HL-60 (cell line): ENCODE results near the gene CRIP2.

ENCODE experiments used
- GABPA ChIP-seq: IDR thresholded peaks from 2 replicates; pipeline ENCODE4 v1.6.1; 2012; ENCODE audit warnings: low read depth
- TF ChIP-seq, protein P1 (sequence below): IDR thresholded peaks from one replicate; pipeline ENCODE4 v1.5.1; 2011; ENCODE audit warnings: low read length, control low read depth, inconsistent platforms; ENCODE audit not compliant: insufficient read depth
- TF ChIP-seq, protein P2 (sequence below): IDR thresholded peaks from 2 replicates; pipeline ENCODE4 v1.6.1; 2012; ENCODE audit warnings: low read depth; ENCODE audit not compliant: insufficient replicate concordance

DNA sequence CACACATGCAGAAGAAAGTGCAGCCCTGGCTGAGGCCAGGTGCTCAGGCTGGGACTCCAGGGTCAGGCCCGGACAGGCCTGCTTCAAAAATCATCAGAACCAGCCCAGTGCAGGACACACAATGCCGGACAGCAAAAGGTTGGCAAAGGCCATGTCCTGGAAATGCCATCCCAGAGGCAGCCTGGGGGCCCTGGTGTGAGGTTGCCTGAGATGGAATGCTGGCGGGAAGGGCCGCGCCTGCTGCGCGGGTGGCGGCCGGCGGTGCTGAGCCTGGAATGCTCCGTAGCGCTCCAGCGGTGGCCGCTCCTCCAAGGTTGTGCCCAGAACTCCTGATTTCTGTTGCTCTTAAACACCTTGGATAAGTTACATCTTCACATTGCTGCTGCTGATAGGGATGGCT is 21.7 kb upstream of the CRIP2 start:
- TF ChIP-seq, protein P1, sequence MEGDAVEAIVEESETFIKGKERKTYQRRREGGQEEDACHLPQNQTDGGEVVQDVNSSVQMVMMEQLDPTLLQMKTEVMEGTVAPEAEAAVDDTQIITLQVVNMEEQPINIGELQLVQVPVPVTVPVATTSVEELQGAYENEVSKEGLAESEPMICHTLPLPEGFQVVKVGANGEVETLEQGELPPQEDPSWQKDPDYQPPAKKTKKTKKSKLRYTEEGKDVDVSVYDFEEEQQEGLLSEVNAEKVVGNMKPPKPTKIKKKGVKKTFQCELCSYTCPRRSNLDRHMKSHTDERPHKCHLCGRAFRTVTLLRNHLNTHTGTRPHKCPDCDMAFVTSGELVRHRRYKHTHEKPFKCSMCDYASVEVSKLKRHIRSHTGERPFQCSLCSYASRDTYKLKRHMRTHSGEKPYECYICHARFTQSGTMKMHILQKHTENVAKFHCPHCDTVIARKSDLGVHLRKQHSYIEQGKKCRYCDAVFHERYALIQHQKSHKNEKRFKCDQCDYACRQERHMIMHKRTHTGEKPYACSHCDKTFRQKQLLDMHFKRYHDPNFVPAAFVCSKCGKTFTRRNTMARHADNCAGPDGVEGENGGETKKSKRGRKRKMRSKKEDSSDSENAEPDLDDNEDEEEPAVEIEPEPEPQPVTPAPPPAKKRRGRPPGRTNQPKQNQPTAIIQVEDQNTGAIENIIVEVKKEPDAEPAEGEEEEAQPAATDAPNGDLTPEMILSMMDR: no peak
- no peak for TF ChIP-seq GABPA
- TF ChIP-seq, protein P2, sequence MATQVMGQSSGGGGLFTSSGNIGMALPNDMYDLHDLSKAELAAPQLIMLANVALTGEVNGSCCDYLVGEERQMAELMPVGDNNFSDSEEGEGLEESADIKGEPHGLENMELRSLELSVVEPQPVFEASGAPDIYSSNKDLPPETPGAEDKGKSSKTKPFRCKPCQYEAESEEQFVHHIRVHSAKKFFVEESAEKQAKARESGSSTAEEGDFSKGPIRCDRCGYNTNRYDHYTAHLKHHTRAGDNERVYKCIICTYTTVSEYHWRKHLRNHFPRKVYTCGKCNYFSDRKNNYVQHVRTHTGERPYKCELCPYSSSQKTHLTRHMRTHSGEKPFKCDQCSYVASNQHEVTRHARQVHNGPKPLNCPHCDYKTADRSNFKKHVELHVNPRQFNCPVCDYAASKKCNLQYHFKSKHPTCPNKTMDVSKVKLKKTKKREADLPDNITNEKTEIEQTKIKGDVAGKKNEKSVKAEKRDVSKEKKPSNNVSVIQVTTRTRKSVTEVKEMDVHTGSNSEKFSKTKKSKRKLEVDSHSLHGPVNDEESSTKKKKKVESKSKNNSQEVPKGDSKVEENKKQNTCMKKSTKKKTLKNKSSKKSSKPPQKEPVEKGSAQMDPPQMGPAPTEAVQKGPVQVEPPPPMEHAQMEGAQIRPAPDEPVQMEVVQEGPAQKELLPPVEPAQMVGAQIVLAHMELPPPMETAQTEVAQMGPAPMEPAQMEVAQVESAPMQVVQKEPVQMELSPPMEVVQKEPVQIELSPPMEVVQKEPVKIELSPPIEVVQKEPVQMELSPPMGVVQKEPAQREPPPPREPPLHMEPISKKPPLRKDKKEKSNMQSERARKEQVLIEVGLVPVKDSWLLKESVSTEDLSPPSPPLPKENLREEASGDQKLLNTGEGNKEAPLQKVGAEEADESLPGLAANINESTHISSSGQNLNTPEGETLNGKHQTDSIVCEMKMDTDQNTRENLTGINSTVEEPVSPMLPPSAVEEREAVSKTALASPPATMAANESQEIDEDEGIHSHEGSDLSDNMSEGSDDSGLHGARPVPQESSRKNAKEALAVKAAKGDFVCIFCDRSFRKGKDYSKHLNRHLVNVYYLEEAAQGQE: no peak
